ENCODE measurements around the gene ERCC2.

DNA sequence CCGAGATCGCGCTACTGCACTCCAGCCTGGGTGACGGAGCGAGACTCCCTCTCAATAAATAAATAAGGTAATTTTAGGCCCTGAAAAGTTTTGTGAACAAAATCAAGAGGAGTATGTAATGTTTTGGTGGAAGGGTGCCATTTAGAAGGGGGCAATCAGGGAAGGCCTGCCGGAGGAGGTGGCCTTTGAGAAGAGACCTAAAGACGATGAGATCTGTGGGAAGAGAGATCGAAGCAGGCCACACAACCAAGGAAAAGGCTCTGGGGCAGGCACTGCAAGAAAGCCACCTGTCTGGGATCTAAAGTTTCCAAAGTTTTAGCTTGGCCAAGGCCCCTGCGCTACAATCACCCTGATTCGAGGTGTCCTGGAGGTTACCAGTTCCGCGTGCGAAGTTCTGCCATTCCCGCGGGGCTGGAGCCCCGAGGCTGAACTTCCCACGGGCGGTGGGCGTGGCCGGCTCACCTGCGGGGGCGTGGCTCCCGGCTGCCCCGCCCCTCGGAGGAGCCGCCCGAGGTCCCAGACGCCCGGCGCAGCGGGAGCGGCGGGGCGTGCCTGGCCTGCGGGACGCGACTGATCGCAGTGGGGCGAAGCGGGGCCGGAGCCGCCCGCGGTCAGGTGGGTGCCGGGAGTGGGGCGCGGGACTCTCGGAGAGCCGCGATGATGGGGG lies 30.0 kb downstream of the ERCC2 start, which contains the start of gene KLC3:
- TF ChIP-seq EGR1 (IDR thresholded peaks at IDR 0.05; ENCODE audit: low read depth in 2 of 2) (no peak), CTCF (IDR thresholded peaks at IDR 0.05; ENCODE audit: low read depth, low read length, missing input control) (no peak), TAF1 (conservative IDR thresholded peaks at IDR 0.05) (no peak), HNF4G (IDR thresholded peaks at IDR 0.05) (no peak), JUND (IDR thresholded peaks at IDR 0.05) (no peak), FOXA1 (IDR thresholded peaks at IDR 0.05) (no peak)
- TF ChIP-seq, protein P1, sequence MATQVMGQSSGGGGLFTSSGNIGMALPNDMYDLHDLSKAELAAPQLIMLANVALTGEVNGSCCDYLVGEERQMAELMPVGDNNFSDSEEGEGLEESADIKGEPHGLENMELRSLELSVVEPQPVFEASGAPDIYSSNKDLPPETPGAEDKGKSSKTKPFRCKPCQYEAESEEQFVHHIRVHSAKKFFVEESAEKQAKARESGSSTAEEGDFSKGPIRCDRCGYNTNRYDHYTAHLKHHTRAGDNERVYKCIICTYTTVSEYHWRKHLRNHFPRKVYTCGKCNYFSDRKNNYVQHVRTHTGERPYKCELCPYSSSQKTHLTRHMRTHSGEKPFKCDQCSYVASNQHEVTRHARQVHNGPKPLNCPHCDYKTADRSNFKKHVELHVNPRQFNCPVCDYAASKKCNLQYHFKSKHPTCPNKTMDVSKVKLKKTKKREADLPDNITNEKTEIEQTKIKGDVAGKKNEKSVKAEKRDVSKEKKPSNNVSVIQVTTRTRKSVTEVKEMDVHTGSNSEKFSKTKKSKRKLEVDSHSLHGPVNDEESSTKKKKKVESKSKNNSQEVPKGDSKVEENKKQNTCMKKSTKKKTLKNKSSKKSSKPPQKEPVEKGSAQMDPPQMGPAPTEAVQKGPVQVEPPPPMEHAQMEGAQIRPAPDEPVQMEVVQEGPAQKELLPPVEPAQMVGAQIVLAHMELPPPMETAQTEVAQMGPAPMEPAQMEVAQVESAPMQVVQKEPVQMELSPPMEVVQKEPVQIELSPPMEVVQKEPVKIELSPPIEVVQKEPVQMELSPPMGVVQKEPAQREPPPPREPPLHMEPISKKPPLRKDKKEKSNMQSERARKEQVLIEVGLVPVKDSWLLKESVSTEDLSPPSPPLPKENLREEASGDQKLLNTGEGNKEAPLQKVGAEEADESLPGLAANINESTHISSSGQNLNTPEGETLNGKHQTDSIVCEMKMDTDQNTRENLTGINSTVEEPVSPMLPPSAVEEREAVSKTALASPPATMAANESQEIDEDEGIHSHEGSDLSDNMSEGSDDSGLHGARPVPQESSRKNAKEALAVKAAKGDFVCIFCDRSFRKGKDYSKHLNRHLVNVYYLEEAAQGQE (IDR thresholded peaks at IDR 0.05), result no peak

Measured in liver (tissue), 3 donors.